DND-41 (cell line): ENCODE measurements around the gene PPP1R15B.

ENCODE experiments used
- ATAC-seq: fragments of 200-7000 bp; cut with Tn5 transposase; 3 replicates; pipeline ENCODE4 v1.9.1; 2021; ENCODE audit warnings: low read depth; ENCODE audit not compliant: insufficient read depth
- DNase-seq: peaks from one replicate; pipeline ENCODE4 v3.0.0-alpha.2; 2020
- H2AFZ ChIP-seq: 2 replicates; pipeline ENCODE4 v1.6.0; 2012; ENCODE audit warnings: low read depth, low read length
- H3K27ac ChIP-seq: 2 replicates; pipeline ENCODE4 v1.5.1; 2012; ENCODE audit warnings: low read length, inconsistent platforms
- H3K27me3 ChIP-seq: fragments of 200-600 bp; sonication (generic); 2 replicates; pipeline ENCODE4 v1.6.0; 2012; ENCODE audit warnings: low read length, mild to moderate bottlenecking, inconsistent platforms; ENCODE audit not compliant: insufficient read depth, poor library complexity
- H3K36me3 ChIP-seq: 2 replicates; pipeline ENCODE4 v1.5.1; 2012; ENCODE audit warnings: low read length, inconsistent platforms; ENCODE audit not compliant: insufficient read depth
- H3K4me1 ChIP-seq: 2 replicates; pipeline ENCODE4 v1.5.1; 2012; ENCODE audit warnings: mild to moderate bottlenecking, low read length; ENCODE audit not compliant: insufficient read depth
- H3K4me2 ChIP-seq: 2 replicates; pipeline ENCODE4 v1.6.0; 2012; ENCODE audit warnings: mild to moderate bottlenecking, moderate library complexity, low read length, inconsistent platforms; ENCODE audit not compliant: insufficient read depth
- H3K4me3 ChIP-seq, 2 experiments: fragments of 200-600 bp in 1 of 2; shearing (Covaris generic) in 1 of 2; 2 replicates each; pipeline ENCODE4 v1.5.1; 2012 to 2016; ENCODE audit warnings: inconsistent platforms in 2 of 2, low read length in 2 of 2, mild to moderate bottlenecking in 2 of 2, low read depth in 1 of 2, moderate library complexity in 1 of 2
- H3K79me2 ChIP-seq: 2 replicates; pipeline ENCODE4 v1.6.0; 2012; ENCODE audit warnings: low read length, inconsistent platforms; ENCODE audit not compliant: insufficient read depth
- H3K9ac ChIP-seq: 2 replicates; pipeline ENCODE4 v1.6.0; 2012; ENCODE audit warnings: low read depth, mild to moderate bottlenecking, inconsistent platforms, low read length, moderate library complexity
- H3K9me3 ChIP-seq: 2 replicates; pipeline ENCODE4 v1.5.1; 2012; ENCODE audit warnings: low read length, moderate library complexity, mild to moderate bottlenecking, inconsistent platforms; ENCODE audit not compliant: insufficient read depth, severe bottlenecking
- H4K20me1 ChIP-seq: 2 replicates; pipeline ENCODE4 v1.6.0; 2012; ENCODE audit warnings: low read length; ENCODE audit not compliant: insufficient read depth
- EZH2 ChIP-seq: IDR thresholded peaks from 3 replicates; pipeline ENCODE4 v1.6.1; 2012; ENCODE audit warnings: borderline replicate concordance, low read depth, mild to moderate bottlenecking, moderate library complexity, low read length, inconsistent platforms; ENCODE audit not compliant: severe bottlenecking
- TF ChIP-seq, protein P1 (sequence below): IDR thresholded peaks from 2 replicates; pipeline ENCODE4 v1.5.1; 2012; ENCODE audit warnings: borderline replicate concordance, low read length, moderate library complexity, mild to moderate bottlenecking; ENCODE audit not compliant: poor library complexity, severe bottlenecking; ENCODE audit errors: extremely low read depth

Gene PPP1R15B

DNA sequence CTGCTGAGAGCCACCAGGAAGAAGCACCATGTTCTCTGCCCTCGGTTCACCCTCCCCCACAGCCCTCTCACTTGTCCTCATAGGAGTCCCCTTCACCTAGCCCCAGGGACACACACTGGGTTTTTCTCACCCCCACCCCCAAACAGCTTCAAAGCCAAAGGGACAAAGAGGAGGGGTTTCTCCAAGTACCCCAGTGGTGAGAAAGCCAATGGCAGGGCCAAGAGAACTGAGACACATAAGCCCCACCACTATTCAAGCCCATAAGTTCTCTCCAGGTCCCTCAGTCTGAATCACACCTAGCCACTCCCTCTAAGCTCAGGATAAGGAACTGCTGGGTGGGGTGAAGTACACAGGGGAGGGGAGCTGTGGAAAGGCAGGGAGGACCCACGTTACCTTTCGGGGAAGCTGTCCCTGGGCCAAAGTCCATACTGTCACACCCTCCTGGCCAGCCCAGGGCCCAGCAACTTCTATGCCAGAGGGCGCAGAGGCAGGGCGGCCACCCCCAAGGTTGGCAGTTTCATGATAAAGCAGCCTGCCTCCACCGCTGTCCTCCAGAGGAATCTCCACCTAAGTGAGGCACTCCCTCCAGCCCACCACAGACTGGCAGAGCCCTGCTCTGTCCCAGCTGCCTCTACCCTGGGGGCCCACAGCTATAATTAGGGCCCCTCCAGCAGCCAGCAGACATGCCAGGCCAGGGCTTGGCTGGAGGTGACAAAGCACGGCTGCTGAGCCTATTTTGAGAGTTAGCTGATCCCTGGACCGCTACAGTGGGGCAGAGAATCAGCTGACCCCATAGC, 39.0 kb upstream of the PPP1R15B start:
- H3K27ac ChIP-seq: no peak overlapping the region
- H4K20me1 ChIP-seq: no peaks in the 10 kb centered on the region
- no peaks in the 10 kb centered on the region for H3K4me1 ChIP-seq
- no peak overlapping the region for H2AFZ ChIP-seq
- TF ChIP-seq, protein P1, sequence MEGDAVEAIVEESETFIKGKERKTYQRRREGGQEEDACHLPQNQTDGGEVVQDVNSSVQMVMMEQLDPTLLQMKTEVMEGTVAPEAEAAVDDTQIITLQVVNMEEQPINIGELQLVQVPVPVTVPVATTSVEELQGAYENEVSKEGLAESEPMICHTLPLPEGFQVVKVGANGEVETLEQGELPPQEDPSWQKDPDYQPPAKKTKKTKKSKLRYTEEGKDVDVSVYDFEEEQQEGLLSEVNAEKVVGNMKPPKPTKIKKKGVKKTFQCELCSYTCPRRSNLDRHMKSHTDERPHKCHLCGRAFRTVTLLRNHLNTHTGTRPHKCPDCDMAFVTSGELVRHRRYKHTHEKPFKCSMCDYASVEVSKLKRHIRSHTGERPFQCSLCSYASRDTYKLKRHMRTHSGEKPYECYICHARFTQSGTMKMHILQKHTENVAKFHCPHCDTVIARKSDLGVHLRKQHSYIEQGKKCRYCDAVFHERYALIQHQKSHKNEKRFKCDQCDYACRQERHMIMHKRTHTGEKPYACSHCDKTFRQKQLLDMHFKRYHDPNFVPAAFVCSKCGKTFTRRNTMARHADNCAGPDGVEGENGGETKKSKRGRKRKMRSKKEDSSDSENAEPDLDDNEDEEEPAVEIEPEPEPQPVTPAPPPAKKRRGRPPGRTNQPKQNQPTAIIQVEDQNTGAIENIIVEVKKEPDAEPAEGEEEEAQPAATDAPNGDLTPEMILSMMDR: no peak
- no peak for TF ChIP-seq EZH2
- no peaks in the 10 kb centered on the region for H3K9me3 ChIP-seq
- no peak overlapping the region for H3K4me3 ChIP-seq
- no peaks in the 10 kb centered on the region for H3K79me2 ChIP-seq
- H3K4me2 ChIP-seq: no peak overlapping the region
- DNase-seq (no peak), ATAC-seq (no peak)
- no peaks in the 10 kb centered on the region for H3K27me3 ChIP-seq
- peaks cover 66% of the 10 kb centered on the region for H3K36me3 ChIP-seq
- H3K9ac ChIP-seq: no peak overlapping the region

- DNase-seq: no peak
- no peaks in the 10 kb centered on the region for H3K9me3 ChIP-seq
- H4K20me1 ChIP-seq: no peaks in the 10 kb centered on the region
- ATAC-seq: no peak
- H3K27me3 ChIP-seq: no peaks in the 10 kb centered on the region
- H3K4me3 ChIP-seq: no peak overlapping the region
- TF ChIP-seq, protein P1: no peak
- peaks cover 65% of the 10 kb centered on the region for H3K36me3 ChIP-seq
- H3K4me2 ChIP-seq: no peak overlapping the region
- no peak overlapping the region for H2AFZ ChIP-seq
- H3K79me2 ChIP-seq: no peaks in the 10 kb centered on the region
- H3K27ac ChIP-seq: no peak overlapping the region
- no peaks in the 10 kb centered on the region for H3K4me1 ChIP-seq
- H3K9ac ChIP-seq: no peak overlapping the region
These were observed 38.2 kb upstream of the PPP1R15B start for GRCh38 chr1:204449678-204450280.

DNA sequence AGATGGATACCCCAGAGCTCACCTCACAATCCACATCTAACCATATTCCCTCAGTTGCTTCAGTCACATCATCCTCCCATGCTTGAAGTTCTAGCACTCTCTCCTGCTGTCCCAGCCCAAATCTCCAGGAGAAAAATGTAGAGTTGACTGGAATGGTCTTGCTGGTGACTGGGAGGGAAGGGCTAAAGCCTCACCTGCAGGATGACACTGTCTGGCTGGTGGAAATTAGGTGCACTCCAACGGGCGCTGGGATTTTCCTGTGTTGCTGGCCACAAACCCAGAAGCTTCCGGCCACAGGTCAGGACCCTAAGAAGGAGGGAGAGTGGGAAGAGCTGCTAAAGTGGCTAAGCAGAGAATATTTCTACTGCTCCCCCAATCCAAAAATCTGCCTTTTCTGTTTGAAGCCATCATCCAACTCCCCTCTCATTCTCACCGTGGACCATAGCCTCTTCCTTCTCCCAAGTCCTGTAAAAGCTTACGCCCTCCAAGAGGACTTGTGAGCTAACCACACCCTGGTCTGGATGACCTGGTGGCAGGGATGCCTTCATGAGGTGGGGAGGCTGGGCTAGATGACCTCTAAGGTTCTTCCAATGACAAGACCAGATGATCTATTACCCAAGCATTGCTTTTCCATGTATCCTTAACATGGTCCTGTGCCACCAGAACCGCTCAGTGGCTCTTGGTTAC, 37.5 kb upstream of the PPP1R15B start:
- ATAC-seq (no peak), DNase-seq (no peak)
- TF ChIP-seq, protein P1: no peak
- TF ChIP-seq EZH2: no peak
- Histone ChIP-seq H3K4me1 (no peaks in the 10 kb centered on the region), H4K20me1 (no peaks in the 10 kb centered on the region), H3K27me3 (no peaks in the 10 kb centered on the region), H3K27ac (no peak overlapping the region), H2AFZ (no peak overlapping the region), H3K9ac (no peak overlapping the region), H3K9me3 (no peaks in the 10 kb centered on the region), H3K36me3 (peaks cover 67% of the 10 kb centered on the region), H3K4me2 (no peak overlapping the region), H3K4me3 (no peak overlapping the region), H3K79me2 (no peaks in the 10 kb centered on the region)
